GM21526 (cell line): ENCODE results near the gene MCF2L.

Experiments used
- ATAC-seq: cut with Tn5 transposase; IDR thresholded peaks from one replicate; pipeline ENCODE4 v1.9.1; 2021; ENCODE audit warnings: moderate library complexity; ENCODE audit not compliant: unreplicated experiment, low FRiP score

The MCF2L gene

GRCh38 chr13:112977091-112977490 is 8.1 kb downstream of the MCF2L start:
- no peak for ATAC-seq

GRCh38 chr13:112977525-112977924 is 8.5 kb downstream of the MCF2L start:
- no peak for ATAC-seq

- ATAC-seq: no peak
Observed at GRCh38 chr13:112978561-112979405, 9.8 kb downstream of the MCF2L start.

GRCh38 chr13:112979406-112979902 is 10.4 kb downstream of the MCF2L start:
- no peak for ATAC-seq

- ATAC-seq: no peak
Observed at GRCh38 chr13:112980434-112980833, 11.4 kb downstream of the MCF2L start.

GRCh38 chr13:112981451-112981850 is 12.4 kb downstream of the MCF2L start:
- ATAC-seq: no peak

GRCh38 chr13:112982281-112983041 is 13.4 kb downstream of the MCF2L start:
- no peak for ATAC-seq

- ATAC-seq: no peak
Observed at GRCh38 chr13:112983042-112983305, 14.0 kb downstream of the MCF2L start.

GRCh38 chr13:112983428-112984196 is 14.6 kb downstream of the MCF2L start:
- no peak for ATAC-seq

- no peak for ATAC-seq
Observed at GRCh38 chr13:112984501-112984900, 15.5 kb downstream of the MCF2L start.

GRCh38 chr13:112984954-112985802 is 16.2 kb downstream of the MCF2L start:
- ATAC-seq: no peak

- no peak for ATAC-seq
Observed at GRCh38 chr13:112985803-112986408, 16.9 kb downstream of the MCF2L start.

GRCh38 chr13:112986470-112986869 is 17.5 kb downstream of the MCF2L start:
- ATAC-seq: no peak

GRCh38 chr13:112986946-112987681 is 18.1 kb downstream of the MCF2L start:
- ATAC-seq: no peak

GRCh38 chr13:112987682-112988024 is 18.6 kb downstream of the MCF2L start:
- ATAC-seq: no peak

GRCh38 chr13:112990783-112991182 is 21.8 kb downstream of the MCF2L start:
- ATAC-seq: no peak

GRCh38 chr13:112991609-112992008 is 22.6 kb downstream of the MCF2L start:
- ATAC-seq: no peak

GRCh38 chr13:112992931-112993680 is 24.1 kb downstream of the MCF2L start:
- no peak for ATAC-seq
